GM12878 (cell line): ENCODE data around the gene PPP1R12B. TPM values are rescaled to one million over a fixed set of nuclear protein-coding genes. Genes with fewer than 3 reads are reported as not detected.

Experiments
- ATAC-seq: fragments of 200-7000 bp; cut with Tn5 transposase; 3 replicates; pipeline ENCODE4 v1.9.1; 2020; ENCODE audit warnings: mild to moderate bottlenecking, moderate library complexity
- BruUV-seq: library from RNA; stranded (reverse); fragments of 400-500 nt; replicated peaks from 2 replicates; lab custom pipeline; 2021; lab: Mats Ljungman, UMichigan
- CTCF ChIA-PET: fragments of 300-600 bp; sonication (Branson Sonifier 250); formaldehyde crosslinking; extraction: SDS; loops from one replicate; lab custom pipeline; 2021; ENCODE audit warnings: inconsistent platforms; lab: Yijun Ruan, JAX
- POLR2A ChIA-PET: fragments of 350-600 bp; formaldehyde crosslinking; extraction: SDS; loops from one replicate; lab custom pipeline; 2021; ENCODE audit warnings: inconsistent platforms; lab: Charles Lee
- RAD21 ChIA-PET: fragments of 300-600 bp; sonication (Branson Sonifier 250); formaldehyde crosslinking; loops from one replicate; lab custom pipeline; 2023; ENCODE audit warnings: antibody characterized with exemption; ENCODE audit not compliant: unreplicated experiment; lab: Charles Lee
- SMC1A ChIA-PET: fragments of 300-600 bp; sonication (Branson Sonifier 250); formaldehyde crosslinking; loops from one replicate; lab custom pipeline; 2023; ENCODE audit not compliant: unreplicated experiment, uncharacterized antibody; lab: Charles Lee
- DNase-seq: peaks from one replicate; pipeline ENCODE4 v3.0.0-alpha.2; 2011; ENCODE audit warnings: low read depth, low spot score
- FAIRE-seq: peaks from 3 replicates; lab custom pipeline; 2011; peaks lifted over from hg19 to GRCh38; lab: Jason Lieb, UNC
- H2AFZ ChIP-seq: 2 replicates; pipeline ENCODE4 v1.6.0; 2011; ENCODE audit warnings: low read depth, low read length, control low read depth; ENCODE audit not compliant: control insufficient read depth
- H3K27ac ChIP-seq: 2 replicates; pipeline ENCODE4 v1.5.1; 2011; ENCODE audit warnings: control low read depth; ENCODE audit not compliant: control insufficient read depth, insufficient read depth
- H3K27me3 ChIP-seq, 2 experiments: replicated peaks in 1 of 2; 2 replicates each; pipeline versions ENCODE4 v1.6.0 to v1.6.1; 2011; ENCODE audit warnings: low read length in 1 of 2; ENCODE audit not compliant: control insufficient read depth in 2 of 2, insufficient read depth in 2 of 2
- H3K36me3 ChIP-seq, 2 experiments: 2 replicates each; pipeline ENCODE4 v1.5.1; 2011; ENCODE audit warnings: low read length in 1 of 2; ENCODE audit not compliant: control insufficient read depth in 2 of 2, insufficient read depth in 2 of 2
- H3K4me1 ChIP-seq: 2 replicates; pipeline ENCODE4 v1.6.1; 2011; ENCODE audit warnings: mild to moderate bottlenecking, low read length, moderate library complexity, mixed read lengths; ENCODE audit not compliant: control insufficient read depth, insufficient read depth
- H3K4me2 ChIP-seq: 2 replicates; pipeline ENCODE4 v1.6.0; 2011; ENCODE audit warnings: control low read depth; ENCODE audit not compliant: control insufficient read depth, insufficient read depth
- H3K4me3 ChIP-seq: fragments of 200-600 bp; sonication (generic); 2 replicates; pipeline ENCODE4 v1.5.1; 2016
- H3K79me2 ChIP-seq: 2 replicates; pipeline ENCODE4 v1.6.0; 2011; ENCODE audit warnings: low read length; ENCODE audit not compliant: control insufficient read depth, insufficient read depth
- H3K9ac ChIP-seq: 2 replicates; pipeline ENCODE4 v1.8.0; 2011; ENCODE audit warnings: low read length, control low read depth, mixed read lengths; ENCODE audit not compliant: control insufficient read depth, insufficient read depth
- H3K9me3 ChIP-seq: replicated peaks from 3 replicates; pipeline ENCODE4 v1.5.1; 2011; ENCODE audit warnings: mild to moderate bottlenecking, low read length; ENCODE audit not compliant: control insufficient read depth, insufficient read depth
- H4K20me1 ChIP-seq: 2 replicates; pipeline ENCODE4 v1.6.0; 2011; ENCODE audit not compliant: control insufficient read depth, insufficient read depth
- ATF3 ChIP-seq: IDR thresholded peaks from 2 replicates; pipeline ENCODE4 v1.6.1; 2011; ENCODE audit warnings: low read depth, mild to moderate bottlenecking, low read length, moderate library complexity, borderline replicate concordance; ENCODE audit errors: extremely low read depth
- ATF7 ChIP-seq: fragments of 450-650 bp; IDR thresholded peaks from 2 replicates; pipeline ENCODE4 v1.6.1; 2016; ENCODE audit warnings: low read depth, mild to moderate bottlenecking
- CHD1 ChIP-seq: IDR thresholded peaks from 2 replicates; pipeline ENCODE4 v1.6.1; 2012; ENCODE audit warnings: low read depth, low read length, improper control_type of control experiment
- EGR1 ChIP-seq, 2 experiments: IDR thresholded peaks; 1 replicate in 1 of 2; 2 replicates in 1 of 2; pipeline ENCODE4 v1.6.1; 2011 to 2012; ENCODE audit warnings: low read depth in 2 of 2, low read length in 2 of 2, borderline replicate concordance in 1 of 2, mild to moderate bottlenecking in 1 of 2, moderate library complexity in 1 of 2
- HDAC6 ChIP-seq: fragments of 200-600 bp; sonication (generic); IDR thresholded peaks from one replicate; pipeline ENCODE4 v1.8.0; 2017; ENCODE audit warnings: antibody characterized with exemption; ENCODE audit not compliant: unreplicated experiment
- HDGF ChIP-seq: fragments of 450-650 bp; IDR thresholded peaks from 2 replicates; pipeline ENCODE4 v1.6.1; 2016; ENCODE audit warnings: antibody characterized with exemption
- MYB ChIP-seq: fragments of 150-350 bp; IDR thresholded peaks from 2 replicates; pipeline ENCODE4 v1.6.1; 2014; ENCODE audit warnings: mild to moderate bottlenecking, low read depth, low read length, borderline replicate concordance
- NBN ChIP-seq: fragments of 450-650 bp; IDR thresholded peaks from 2 replicates; pipeline ENCODE4 v1.6.1; 2016
- NR2C2 ChIP-seq: IDR thresholded peaks from 2 replicates; pipeline ENCODE4 v1.6.1; 2011; ENCODE audit warnings: borderline replicate concordance, low read depth; ENCODE audit not compliant: control insufficient read depth, insufficient read length
- RELB ChIP-seq: fragments of 450-650 bp; IDR thresholded peaks from 2 replicates; pipeline ENCODE4 v1.6.1; 2017; ENCODE audit warnings: low read depth, mild to moderate bottlenecking, moderate library complexity
- SMAD1 ChIP-seq: fragments of 450-650 bp; IDR thresholded peaks from 2 replicates; pipeline ENCODE4 v1.6.1; 2018; ENCODE audit warnings: mild to moderate bottlenecking, low read depth; ENCODE audit not compliant: partially characterized antibody
- SMAD5 ChIP-seq: IDR thresholded peaks from 2 replicates; pipeline ENCODE4 v1.6.1; 2016; ENCODE audit warnings: antibody characterized with exemption, low read depth
- SPI1 ChIP-seq: IDR thresholded peaks from 2 replicates; pipeline ENCODE4 v1.6.1; 2011; ENCODE audit warnings: low read depth, mild to moderate bottlenecking, low read length, moderate library complexity, borderline replicate concordance; ENCODE audit not compliant: insufficient read depth
- ZBED1 ChIP-seq: IDR thresholded peaks from 2 replicates; pipeline ENCODE4 v1.6.1; 2016; ENCODE audit warnings: borderline replicate concordance
- ZNF217 ChIP-seq: fragments of 450-650 bp; IDR thresholded peaks from 2 replicates; pipeline ENCODE4 v1.6.1; 2017; ENCODE audit warnings: antibody characterized with exemption, mild to moderate bottlenecking
- WGBS: methylation state at CpG from one replicate; pipeline ENCODE4 v1.1.6; 2016; ENCODE audit warnings: low lambda C conversion rate; ENCODE audit not compliant: insufficient replicate concordance, insufficient coverage; ENCODE audit errors: missing lambda C conversion rate; 5-methylcytosine and 5-hydroxymethylcytosine counted together
- in situ Hi-C: fragments of 300-500 bp; cut with MboI; formaldehyde crosslinking; loops from 9 replicates; pipeline ENCODE4 v1.14.3; 2018; ENCODE audit warnings: mixed read lengths
- intact Hi-C: fragments of 100-400 bp; cut with micrococcal nuclease; formaldehyde crosslinking; loops from one replicate; pipeline ENCODE4 v1.14.2; 2022; ENCODE audit not compliant: unreplicated experiment
- polyA plus RNA-seq, 11 experiments: library from polyadenylated mRNA; depleted of rRNA in 4 of 11; unstranded in 6 of 11; stranded (reverse) in 5 of 11; fragments of >200 nt; fragmentation: Nextera tagmentation in 4 of 11; fragmentation: Illumina TruSeq in 1 of 11; extraction: Ambion mirVana in 4 of 11; extraction: Trizol in 1 of 11; gene quantifications; 1 replicate in 1 of 11; 2 replicates in 10 of 11; pipeline versions ENCODE4 v1.2.1 to v1.2.3, GENCODE V29; 2011 to 2016; ENCODE audit warnings: inconsistent platforms in 2 of 11, missing spikeins in 2 of 11, low read depth in 1 of 11
- total RNA-seq, 4 experiments: library from RNA; depleted of rRNA in 3 of 4; stranded (reverse); fragments of >200 nt in 3 of 4; fragmentation: Illumina TruSeq in 1 of 4; extraction: Trizol in 1 of 4; gene quantifications; 2 replicates each; pipeline versions ENCODE4 v1.2.1 to v1.2.3, GENCODE V29; 2013 to 2021

Gene PPP1R12B
- total and polyA plus RNA-seq, 10 of the 15 experiments (the other 5 are each of a cell fraction or from before 2014, with no cell fraction given) = 0.29 to 9.4 (median 4.7) TPM

GRCh38 chr1:202624088-202624780 lies 275.7 kb downstream of the PPP1R12B start:
- FAIRE-seq (no peak), ATAC-seq (no peak), DNase-seq (no peak)
- POLR2A ChIA-PET = no interaction called here
- no peaks in the 10 kb centered on the region; the same call in 1 of the 2 replicates for H4K20me1 ChIP-seq
- 66% methylated on average over 7 of the region's 7 CpGs for WGBS
- H3K4me1 ChIP-seq = peaks cover 18% of the 10 kb centered on the region
- CTCF ChIA-PET = interaction anchor here (0.7 to 1.4 kb wide), 5 partner anchors 9 to 1066 kb away, joined by 3 to 4 read pairs (median 4); no protein-coding TSS in a partner anchor
- no peaks in the 10 kb centered on the region for H3K79me2 ChIP-seq
- H3K36me3 ChIP-seq = no peaks in the 10 kb centered on the region
- no peaks in the 10 kb centered on the region for H3K27me3 ChIP-seq
- no peak overlapping the region for H3K4me2 ChIP-seq
- no peak overlapping the region for H3K9ac ChIP-seq
- SMC1A ChIA-PET = no interaction called here
- H3K4me3 ChIP-seq = no peak overlapping the region
- H3K9me3 ChIP-seq = no peaks in the 10 kb centered on the region
- BruUV-seq = no TSS peak
- 0 out of 2 replicates have a peak, but pooled peaks have one; percentile 90 for TF ChIP-seq HDGF
- no peak for TF ChIP-seq CHD1
- intact Hi-C loops (no loop called here), in situ Hi-C loops (no loop called here)
- no peak overlapping the region for H3K27ac ChIP-seq
- RAD21 ChIA-PET = no interaction called here
- no peak overlapping the region for H2AFZ ChIP-seq

- peak; percentile 49 for FAIRE-seq
- SMC1A ChIA-PET = interaction anchor here (1.7 kb wide), 1 partner anchor 53 kb away, joined by 5 read pairs; no protein-coding TSS in a partner anchor
- H3K4me1 ChIP-seq = peaks cover 23% of the 10 kb centered on the region
- no peak overlapping the region for H3K4me3 ChIP-seq
- H3K9me3 ChIP-seq = no peaks in the 10 kb centered on the region
- H3K79me2 ChIP-seq = no peaks in the 10 kb centered on the region
- no peak for DNase-seq
- RAD21 ChIA-PET = interaction anchor here (1.0 to 2.1 kb wide), 3 partner anchors 9 to 121 kb away, joined by 3 to 8 read pairs (median 5); no protein-coding TSS in a partner anchor
- no peaks in the 10 kb centered on the region for H3K36me3 ChIP-seq
- CTCF ChIA-PET = interaction anchor here (0.6 to 1.5 kb wide), 9 partner anchors 10 to 156 kb away, joined by 3 to 5 read pairs (median 4); no protein-coding TSS in a partner anchor
- no peak overlapping the region for H3K27ac ChIP-seq
- no peak overlapping the region for H3K4me2 ChIP-seq
- in situ Hi-C loops = no loop called here
- BruUV-seq = no TSS peak
- H2AFZ ChIP-seq = no peak overlapping the region
- intact Hi-C loops = no loop called here
- ATAC-seq = no peak
- POLR2A ChIA-PET = no interaction called here
- 61% methylated on average over 1 of the region's 1 CpG for WGBS
- peak; percentile 47; the same call in 1 of the 2 replicates for TF ChIP-seq NBN
- TF ChIP-seq HDAC6 = no peak
- no peak for TF ChIP-seq ZBED1
- no peak for TF ChIP-seq SMAD1
- no peak for TF ChIP-seq RELB
- no peak for TF ChIP-seq MYB
- TF ChIP-seq SMAD5 = no peak
- no peak for TF ChIP-seq ATF7
- peak; percentile 33 for TF ChIP-seq NR2C2
- no peak for TF ChIP-seq EGR1 (IDR thresholded peaks at IDR 0.05; ENCODE audit: borderline replicate concordance in 1 of 2, low read depth in 2 of 2, low read length in 2 of 2)
- TF ChIP-seq ZNF217 = no peak
- TF ChIP-seq SPI1 = no peak
- TF ChIP-seq ATF3 = no peak
- H4K20me1 ChIP-seq = no peaks in the 10 kb centered on the region; the same call in 1 of the 2 replicates
- no peak overlapping the region for H3K9ac ChIP-seq
- no peaks in the 10 kb centered on the region for H3K27me3 ChIP-seq
Observed at GRCh38 chr1:202624781-202625108, 276.2 kb downstream of the PPP1R12B start.
